HG02759 (cell line): ENCODE results near the gene PCMTD2.
A peak's percentile ranks its signal among the peaks of the same experiment; 100 is the strongest.

Experiments
- ATAC-seq: cut with Tn5 transposase; IDR thresholded peaks from one replicate; pipeline ENCODE4 v1.9.1; 2021; ENCODE audit warnings: mild to moderate bottlenecking, moderate library complexity; ENCODE audit not compliant: unreplicated experiment

PCMTD2 gene

GRCh38 chr20:64255361-64256281 is at the start of gene PCMTD2:
Gene PCMTD2 (plus strand): TSS chr20:64255748. CDS start chr20:64259966, 4,218 bp downstream.
- ATAC-seq, result peak; percentile 83

GRCh38 chr20:64206614-64207013 is 48.9 kb upstream of the PCMTD2 start:
- ATAC-seq, result no peak

- no peak for ATAC-seq
Observed at GRCh38 chr20:64207641-64208590, 47.6 kb upstream of the PCMTD2 start.

- no peak for ATAC-seq
Observed at GRCh38 chr20:64209148-64209547, 46.4 kb upstream of the PCMTD2 start.

GRCh38 chr20:64210656-64211369 is 44.7 kb upstream of the PCMTD2 start:
- ATAC-seq, result no peak

GRCh38 chr20:64211874-64212658 is 43.5 kb upstream of the PCMTD2 start:
- ATAC-seq, result no peak

GRCh38 chr20:64212755-64213154 is 42.8 kb upstream of the PCMTD2 start:
- no peak for ATAC-seq

- no peak for ATAC-seq
Observed at GRCh38 chr20:64214113-64214512, 41.4 kb upstream of the PCMTD2 start.

- ATAC-seq, result no peak
Observed at GRCh38 chr20:64214952-64215351, 40.6 kb upstream of the PCMTD2 start.

GRCh38 chr20:64216036-64216435 is 39.5 kb upstream of the PCMTD2 start:
- no peak for ATAC-seq

GRCh38 chr20:64216910-64217309 is 38.6 kb upstream of the PCMTD2 start:
- ATAC-seq, result no peak

GRCh38 chr20:64217539-64218221 is 37.9 kb upstream of the PCMTD2 start:
- no peak for ATAC-seq

GRCh38 chr20:64219202-64219601 is 36.3 kb upstream of the PCMTD2 start:
- ATAC-seq, result no peak

- no peak for ATAC-seq
Observed at GRCh38 chr20:64219730-64220129, 35.8 kb upstream of the PCMTD2 start.

GRCh38 chr20:64220420-64220819 is 35.1 kb upstream of the PCMTD2 start:
- ATAC-seq, result no peak

GRCh38 chr20:64220891-64221527 is 34.5 kb upstream of the PCMTD2 start:
- no peak for ATAC-seq

- ATAC-seq, result no peak
Observed at GRCh38 chr20:64222291-64222735, 33.2 kb upstream of the PCMTD2 start.

- ATAC-seq, result no peak
Observed at GRCh38 chr20:64222851-64223525, 32.6 kb upstream of the PCMTD2 start.
